Left ventricle myocardium inferior (tissue), 1 donor: ENCODE results near the gene TBCK. TPM values are rescaled to one million over a fixed set of nuclear protein-coding genes. Genes with fewer than 3 reads are reported as not detected.

ENCODE experiments used
- DNase-seq: peaks from one replicate; pipeline ENCODE4 v3.0.0-alpha.2; 2020
- H3K27ac ChIP-seq: fragments of 200-600 bp; replicated peaks from 2 replicates; pipeline ENCODE4 v1.8.0; 2021
- H3K27me3 ChIP-seq: fragments of 200-600 bp; 2 replicates; pipeline ENCODE4 v1.8.0; 2021; ENCODE audit warnings: low read depth
- H3K36me3 ChIP-seq: fragments of 200-600 bp; 2 replicates; pipeline ENCODE4 v1.8.0; 2021
- H3K4me1 ChIP-seq: fragments of 200-600 bp; 2 replicates; pipeline ENCODE4 v1.8.0; 2021
- H3K4me3 ChIP-seq: fragments of 200-600 bp; 2 replicates; pipeline ENCODE4 v1.8.0; 2021; ENCODE audit warnings: mild to moderate bottlenecking, moderate library complexity
- H3K9me3 ChIP-seq: fragments of 200-600 bp; replicated peaks from 2 replicates; pipeline ENCODE4 v1.8.0; 2021
- CTCF ChIP-seq: fragments of 200-600 bp; IDR thresholded peaks from 2 replicates; pipeline ENCODE4 v1.8.0; 2021; ENCODE audit warnings: antibody characterized with exemption, mild to moderate bottlenecking, borderline replicate concordance
- intact Hi-C: fragments of 100-400 bp; cut with micrococcal nuclease; formaldehyde crosslinking; loops from one replicate; pipeline ENCODE4 v1.11.0; 2022
- total RNA-seq: library from RNA; stranded (reverse); fragmentation: NEBNext Ultra II Directional; extraction: Animal tissue kit (Norgen Biotek cat#: 25700); gene quantifications from one replicate; pipeline ENCODE4 v1.2.1, GENCODE V29; 2021
- donor health status: DM: no; HTN: yes; CAD: no; lungs with severe emphysema.

TBCK gene
- total RNA-seq, 1 donor from 2014 or later = 20.3 TPM

GRCh38 chr4:106263594-106264330 lies 52.2 kb downstream of the TBCK start:
- intact Hi-C loops = no loop called here
- H3K36me3 ChIP-seq = no peaks in the 10 kb centered on the region
- no peak for TF ChIP-seq CTCF

GRCh38 chr4:106261980-106262379 lies 54.0 kb downstream of the TBCK start:
- no peak for TF ChIP-seq CTCF
- intact Hi-C loops = no loop called here
- no peaks in the 10 kb centered on the region for H3K9me3 ChIP-seq

More at GRCh38 chr4:106263594-106264330, 52.2 kb downstream of the TBCK start:
- Histone ChIP-seq H3K9me3 (no peaks in the 10 kb centered on the region), H3K4me3 (no peak overlapping the region), H3K27ac (no peak overlapping the region), H3K27me3 (no peaks in the 10 kb centered on the region), H3K4me1 (peaks cover 9% of the 10 kb centered on the region)
- DNase-seq = no peak

GRCh38 chr4:106258145-106259045 lies 57.6 kb downstream of the TBCK start:
- Histone ChIP-seq H3K4me1 (no peaks in the 10 kb centered on the region), H3K36me3 (peaks cover 15% of the 10 kb centered on the region), H3K27ac (no peak overlapping the region), H3K9me3 (no peaks in the 10 kb centered on the region), H3K4me3 (no peak overlapping the region), H3K27me3 (no peaks in the 10 kb centered on the region)
- intact Hi-C loops = no loop called here
- no peak for TF ChIP-seq CTCF
- DNase-seq = no peak

More at GRCh38 chr4:106261980-106262379, 54.0 kb downstream of the TBCK start:
- Histone ChIP-seq H3K36me3 (no peaks in the 10 kb centered on the region), H3K4me3 (no peak overlapping the region), H3K27ac (no peak overlapping the region), H3K27me3 (no peaks in the 10 kb centered on the region), H3K4me1 (peaks cover 9% of the 10 kb centered on the region)
- no peak for DNase-seq

- H3K27me3 ChIP-seq = no peaks in the 10 kb centered on the region
- intact Hi-C loops = no loop called here
- H3K4me1 ChIP-seq = no peaks in the 10 kb centered on the region
- H3K27ac ChIP-seq = no peak overlapping the region
- DNase-seq = no peak
- peaks cover 15% of the 10 kb centered on the region for H3K36me3 ChIP-seq
- H3K9me3 ChIP-seq = no peaks in the 10 kb centered on the region
- no peak overlapping the region for H3K4me3 ChIP-seq
- TF ChIP-seq CTCF = no peak
These were observed 59.8 kb downstream of the TBCK start for GRCh38 chr4:106256190-106256589.

GRCh38 chr4:106255195-106255594 lies 60.8 kb downstream of the TBCK start:
- intact Hi-C loops = no loop called here
- Histone ChIP-seq H3K4me1 (no peaks in the 10 kb centered on the region), H3K36me3 (peaks cover 25% of the 10 kb centered on the region), H3K4me3 (no peak overlapping the region), H3K9me3 (no peaks in the 10 kb centered on the region), H3K27ac (no peak overlapping the region), H3K27me3 (no peaks in the 10 kb centered on the region)
- no peak for DNase-seq
- no peak for TF ChIP-seq CTCF
